ENCODE data around the gene GPR160. TPM values are rescaled to one million over a fixed set of nuclear protein-coding genes. Genes with fewer than 3 reads are reported as not detected.

The GPR160 gene
- total RNA-seq, 1 donor from 2014 or later, result 1.4 TPM

DNA sequence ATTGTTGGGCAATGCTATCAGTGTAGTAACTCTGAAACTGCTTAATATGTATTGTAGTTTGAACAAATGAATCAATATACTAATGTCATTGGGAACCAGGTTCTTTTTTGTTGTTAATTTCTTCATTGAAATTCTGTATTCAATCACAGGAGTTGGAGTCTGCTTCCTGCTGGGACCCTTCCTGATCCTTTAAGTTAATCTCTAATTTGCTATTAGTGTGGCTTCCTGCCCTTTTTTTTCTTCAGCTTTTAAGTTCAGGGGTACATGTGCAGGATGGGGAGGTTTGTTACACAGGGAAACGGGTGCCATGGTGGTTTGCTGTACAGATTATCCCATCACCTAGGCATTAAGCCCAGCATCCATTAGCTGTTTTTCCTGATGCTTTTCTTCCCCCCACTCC, 21.7 kb downstream of the GPR160 start:
- TF ChIP-seq, protein P1, sequence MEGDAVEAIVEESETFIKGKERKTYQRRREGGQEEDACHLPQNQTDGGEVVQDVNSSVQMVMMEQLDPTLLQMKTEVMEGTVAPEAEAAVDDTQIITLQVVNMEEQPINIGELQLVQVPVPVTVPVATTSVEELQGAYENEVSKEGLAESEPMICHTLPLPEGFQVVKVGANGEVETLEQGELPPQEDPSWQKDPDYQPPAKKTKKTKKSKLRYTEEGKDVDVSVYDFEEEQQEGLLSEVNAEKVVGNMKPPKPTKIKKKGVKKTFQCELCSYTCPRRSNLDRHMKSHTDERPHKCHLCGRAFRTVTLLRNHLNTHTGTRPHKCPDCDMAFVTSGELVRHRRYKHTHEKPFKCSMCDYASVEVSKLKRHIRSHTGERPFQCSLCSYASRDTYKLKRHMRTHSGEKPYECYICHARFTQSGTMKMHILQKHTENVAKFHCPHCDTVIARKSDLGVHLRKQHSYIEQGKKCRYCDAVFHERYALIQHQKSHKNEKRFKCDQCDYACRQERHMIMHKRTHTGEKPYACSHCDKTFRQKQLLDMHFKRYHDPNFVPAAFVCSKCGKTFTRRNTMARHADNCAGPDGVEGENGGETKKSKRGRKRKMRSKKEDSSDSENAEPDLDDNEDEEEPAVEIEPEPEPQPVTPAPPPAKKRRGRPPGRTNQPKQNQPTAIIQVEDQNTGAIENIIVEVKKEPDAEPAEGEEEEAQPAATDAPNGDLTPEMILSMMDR (IDR thresholded peaks at IDR 0.05; ENCODE audit: insufficient read depth, low read depth, low read length), result no peak
- no peak for TF ChIP-seq EZH2 (IDR thresholded peaks at IDR 0.05; ENCODE audit: insufficient read depth, low read length)
- H3K27me3 ChIP-seq (ENCODE audit: insufficient read depth, low read length), result no peaks in the 10 kb centered on the region
- no peak overlapping the region for H3K4me2 ChIP-seq (ENCODE audit: low read length)

GRCh38 chr3:170062068-170062467, 24.3 kb downstream of the GPR160 start:
- no peaks in the 10 kb centered on the region for H3K9me3 Mint-ChIP-seq (ENCODE audit: unreplicated experiment)
- Histone ChIP-seq H4K20me1 (ENCODE audit: insufficient read depth, low read length) (no peaks in the 10 kb centered on the region), H3K27ac (ENCODE audit: low read depth, low read length) (no peak overlapping the region), H3K4me2 (ENCODE audit: low read length) (no peak overlapping the region), H3K4me3 (ENCODE audit: insufficient read depth, low read depth, low read length) (no peak overlapping the region), H3K9ac (ENCODE audit: low read length) (no peak overlapping the region), H3K9me3 (ENCODE audit: insufficient read depth, low read depth, low read length) (no peaks in the 10 kb centered on the region), H3K27me3 (ENCODE audit: insufficient read depth, low read length) (no peaks in the 10 kb centered on the region), H3K4me1 (ENCODE audit: insufficient read depth, low read length) (no peaks in the 10 kb centered on the region), H3K79me2 (ENCODE audit: insufficient read depth, low read length) (no peaks in the 10 kb centered on the region), H2AFZ (ENCODE audit: low read depth, low read length) (no peak overlapping the region), H3K36me3 (ENCODE audit: insufficient read depth, low read length) (no peaks in the 10 kb centered on the region)
- H3K27me3 Mint-ChIP-seq (ENCODE audit: low read depth, unreplicated experiment), result no peaks in the 10 kb centered on the region
- peaks cover 1% of the 10 kb centered on the region for H3K36me3 Mint-ChIP-seq (ENCODE audit: low read depth, unreplicated experiment)
- peaks cover 4% of the 10 kb centered on the region for H3K4me1 Mint-ChIP-seq (ENCODE audit: low read depth, unreplicated experiment)
- no peak for DNase-seq (ENCODE audit: low read depth)
- TF ChIP-seq EZH2 (IDR thresholded peaks at IDR 0.05; ENCODE audit: insufficient read depth, low read length), result no peak
- TF ChIP-seq, protein P1 (IDR thresholded peaks at IDR 0.05; ENCODE audit: insufficient read depth, low read depth, low read length), result no peak
- FAIRE-seq, result no peak
- H3K27ac Mint-ChIP-seq (ENCODE audit: unreplicated experiment), result no peak overlapping the region
- no peak overlapping the region for H3K4me3 Mint-ChIP-seq (ENCODE audit: unreplicated experiment)

More for the DNA sequence above, 21.7 kb downstream of the GPR160 start:
- DNase-seq (ENCODE audit: low read depth) (no peak), FAIRE-seq (no peak)
- Histone ChIP-seq H3K4me1 (ENCODE audit: insufficient read depth, low read length) (no peaks in the 10 kb centered on the region), H3K36me3 (ENCODE audit: insufficient read depth, low read length) (no peaks in the 10 kb centered on the region), H3K4me3 (ENCODE audit: insufficient read depth, low read depth, low read length) (no peak overlapping the region), H3K9me3 (ENCODE audit: insufficient read depth, low read depth, low read length) (no peaks in the 10 kb centered on the region), H4K20me1 (ENCODE audit: insufficient read depth, low read length) (no peaks in the 10 kb centered on the region), H3K27ac (ENCODE audit: low read depth, low read length) (no peak overlapping the region), H2AFZ (ENCODE audit: low read depth, low read length) (no peak overlapping the region), H3K79me2 (ENCODE audit: insufficient read depth, low read length) (no peaks in the 10 kb centered on the region), H3K9ac (ENCODE audit: low read length) (no peak overlapping the region)
- Mint-ChIP-seq H3K9me3 (ENCODE audit: unreplicated experiment) (no peaks in the 10 kb centered on the region), H3K36me3 (ENCODE audit: low read depth, unreplicated experiment) (peaks cover 1% of the 10 kb centered on the region), H3K4me1 (ENCODE audit: low read depth, unreplicated experiment) (peaks cover 4% of the 10 kb centered on the region), H3K27ac (ENCODE audit: unreplicated experiment) (no peak overlapping the region), H3K4me3 (ENCODE audit: unreplicated experiment) (no peak overlapping the region), H3K27me3 (ENCODE audit: low read depth, unreplicated experiment) (no peaks in the 10 kb centered on the region)

- Histone ChIP-seq H3K4me2 (ENCODE audit: low read length) (no peak overlapping the region), H2AFZ (ENCODE audit: low read depth, low read length) (no peak overlapping the region), H4K20me1 (ENCODE audit: insufficient read depth, low read length) (no peaks in the 10 kb centered on the region), H3K9me3 (ENCODE audit: insufficient read depth, low read depth, low read length) (no peaks in the 10 kb centered on the region), H3K27me3 (ENCODE audit: insufficient read depth, low read length) (no peaks in the 10 kb centered on the region), H3K36me3 (ENCODE audit: insufficient read depth, low read length) (no peaks in the 10 kb centered on the region), H3K27ac (ENCODE audit: low read depth, low read length) (no peak overlapping the region), H3K4me1 (ENCODE audit: insufficient read depth, low read length) (no peaks in the 10 kb centered on the region), H3K79me2 (ENCODE audit: insufficient read depth, low read length) (no peaks in the 10 kb centered on the region), H3K9ac (ENCODE audit: low read length) (no peak overlapping the region), H3K4me3 (ENCODE audit: insufficient read depth, low read depth, low read length) (no peak overlapping the region)
- peaks cover 4% of the 10 kb centered on the region for H3K4me1 Mint-ChIP-seq (ENCODE audit: low read depth, unreplicated experiment)
- no peak for FAIRE-seq
- no peaks in the 10 kb centered on the region for H3K27me3 Mint-ChIP-seq (ENCODE audit: low read depth, unreplicated experiment)
- DNase-seq (ENCODE audit: low read depth), result no peak
- no peak overlapping the region for H3K4me3 Mint-ChIP-seq (ENCODE audit: unreplicated experiment)
- peaks cover 4% of the 10 kb centered on the region for H3K9me3 Mint-ChIP-seq (ENCODE audit: unreplicated experiment)
- no peak for TF ChIP-seq EZH2 (IDR thresholded peaks at IDR 0.05; ENCODE audit: insufficient read depth, low read length)
- TF ChIP-seq, protein P1 (IDR thresholded peaks at IDR 0.05; ENCODE audit: insufficient read depth, low read depth, low read length), result no peak
- peaks cover 1% of the 10 kb centered on the region for H3K36me3 Mint-ChIP-seq (ENCODE audit: low read depth, unreplicated experiment)
- H3K27ac Mint-ChIP-seq (ENCODE audit: unreplicated experiment), result no peak overlapping the region
Measured at GRCh38 chr3:170062769-170063168, 25.0 kb downstream of the GPR160 start.

Data from astrocyte (in vitro differentiated cells and primary cell).